ENCODE data around the gene ABHD18.
"Not testable (repeated sequence)": the region's sequence is repeated elsewhere in the genome, so short reads cannot be mapped to it uniquely, and the experiment has no call there.

Gene ABHD18

DNA sequence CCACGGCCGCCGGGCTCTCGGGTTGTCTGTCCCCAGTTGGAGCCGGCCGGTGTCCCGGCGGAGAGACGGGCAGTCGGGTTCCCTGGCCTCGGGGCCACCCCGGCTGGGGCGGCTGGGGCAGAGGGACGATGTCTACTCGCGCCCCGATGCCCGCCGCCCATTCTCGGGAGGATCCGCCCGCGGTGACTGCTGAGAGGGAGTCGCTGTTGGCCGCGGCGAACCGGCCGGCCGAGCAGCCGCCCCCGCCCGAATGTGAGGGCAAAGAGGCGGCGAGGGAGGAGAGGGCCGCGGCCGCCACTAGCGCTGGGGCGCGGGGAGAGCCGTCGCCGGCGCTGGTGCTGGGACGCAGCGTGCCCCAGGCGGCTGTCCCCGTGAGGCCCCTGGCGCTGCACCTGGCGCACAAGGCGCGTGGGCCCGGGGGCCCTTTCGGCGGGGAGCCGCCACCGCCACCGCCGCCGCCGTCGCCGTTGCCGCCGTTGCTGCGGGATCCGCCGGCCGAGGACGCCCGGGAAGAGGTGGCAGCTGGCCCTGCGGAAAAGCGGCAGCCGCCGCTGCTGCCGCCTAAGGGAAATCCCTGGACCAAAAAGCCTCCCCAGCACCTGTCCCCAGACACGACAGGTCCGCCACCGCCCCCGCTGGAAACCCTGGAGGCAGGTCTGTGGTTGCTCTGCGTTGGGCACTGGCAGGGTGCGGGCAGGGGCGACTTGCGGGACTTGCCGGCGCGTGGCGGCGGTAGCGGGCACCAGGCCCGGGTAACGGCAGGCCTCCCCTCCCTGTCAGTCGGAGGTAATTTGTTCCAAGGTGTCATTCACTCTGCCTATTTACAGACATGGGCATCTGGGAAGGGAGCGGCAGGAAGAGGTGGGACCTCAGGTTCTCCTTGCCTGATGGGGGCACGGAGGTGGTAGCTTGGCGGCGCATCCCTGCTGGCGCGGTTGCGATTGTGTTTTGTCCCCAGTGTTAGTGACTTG, 96.6 kb downstream of the ABHD18 start:
- peak overlapping the region; percentile 71 for H3K4me3 ChIP-seq (ENCODE audit: low read depth, low read length)
- TF ChIP-seq, protein P1, sequence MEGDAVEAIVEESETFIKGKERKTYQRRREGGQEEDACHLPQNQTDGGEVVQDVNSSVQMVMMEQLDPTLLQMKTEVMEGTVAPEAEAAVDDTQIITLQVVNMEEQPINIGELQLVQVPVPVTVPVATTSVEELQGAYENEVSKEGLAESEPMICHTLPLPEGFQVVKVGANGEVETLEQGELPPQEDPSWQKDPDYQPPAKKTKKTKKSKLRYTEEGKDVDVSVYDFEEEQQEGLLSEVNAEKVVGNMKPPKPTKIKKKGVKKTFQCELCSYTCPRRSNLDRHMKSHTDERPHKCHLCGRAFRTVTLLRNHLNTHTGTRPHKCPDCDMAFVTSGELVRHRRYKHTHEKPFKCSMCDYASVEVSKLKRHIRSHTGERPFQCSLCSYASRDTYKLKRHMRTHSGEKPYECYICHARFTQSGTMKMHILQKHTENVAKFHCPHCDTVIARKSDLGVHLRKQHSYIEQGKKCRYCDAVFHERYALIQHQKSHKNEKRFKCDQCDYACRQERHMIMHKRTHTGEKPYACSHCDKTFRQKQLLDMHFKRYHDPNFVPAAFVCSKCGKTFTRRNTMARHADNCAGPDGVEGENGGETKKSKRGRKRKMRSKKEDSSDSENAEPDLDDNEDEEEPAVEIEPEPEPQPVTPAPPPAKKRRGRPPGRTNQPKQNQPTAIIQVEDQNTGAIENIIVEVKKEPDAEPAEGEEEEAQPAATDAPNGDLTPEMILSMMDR (IDR thresholded peaks at IDR 0.05; ENCODE audit: borderline replicate concordance, insufficient read depth, low read depth, low read length) = no peak

DNA sequence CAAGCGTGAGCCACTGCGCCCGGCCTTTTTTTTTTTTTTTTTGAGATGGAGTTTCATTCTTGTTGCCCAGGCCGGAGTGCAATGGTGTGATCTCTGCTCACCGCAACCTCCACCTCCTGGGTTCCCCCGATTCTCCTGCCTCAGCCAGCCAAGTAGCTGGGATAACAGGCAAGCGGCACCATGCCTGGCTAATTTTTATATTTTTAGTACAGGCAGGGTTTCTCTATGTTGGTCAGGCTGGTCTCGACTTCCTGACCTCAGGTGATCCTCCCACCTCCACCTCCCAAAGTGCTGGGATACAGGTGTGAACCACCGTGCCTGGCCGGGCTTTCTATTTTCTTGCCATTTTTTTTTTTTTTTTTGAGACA, 101.2 kb downstream of the ABHD18 start:
- H3K4me3 ChIP-seq (ENCODE audit: low read depth, low read length) = not testable (repeated sequence)

DNA sequence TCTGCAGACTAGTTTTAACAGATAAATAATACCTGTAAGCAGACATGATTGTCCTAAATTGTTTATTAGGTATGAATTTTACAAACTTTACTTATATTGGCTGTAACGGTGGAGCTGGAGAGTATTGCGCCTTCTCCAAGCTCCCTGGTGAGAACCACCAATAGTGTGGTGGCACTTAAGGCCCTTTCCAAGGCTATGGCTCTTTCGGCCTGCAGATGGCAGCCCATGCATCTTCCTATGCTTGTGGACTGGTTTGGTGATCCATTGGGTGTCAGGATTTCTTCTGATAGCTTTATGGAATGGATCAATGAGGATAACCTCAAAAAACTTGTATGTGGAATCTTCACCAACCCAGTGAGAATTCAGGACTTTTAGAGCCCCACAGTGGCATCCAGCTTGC, 103.7 kb downstream of the ABHD18 start:
- TF ChIP-seq, protein P1 (IDR thresholded peaks at IDR 0.05; ENCODE audit: borderline replicate concordance, insufficient read depth, low read depth, low read length) = peak; percentile 25; the same call in 1 of the 2 replicates
- H3K4me3 ChIP-seq (ENCODE audit: low read depth, low read length) = no peak overlapping the region

DNA sequence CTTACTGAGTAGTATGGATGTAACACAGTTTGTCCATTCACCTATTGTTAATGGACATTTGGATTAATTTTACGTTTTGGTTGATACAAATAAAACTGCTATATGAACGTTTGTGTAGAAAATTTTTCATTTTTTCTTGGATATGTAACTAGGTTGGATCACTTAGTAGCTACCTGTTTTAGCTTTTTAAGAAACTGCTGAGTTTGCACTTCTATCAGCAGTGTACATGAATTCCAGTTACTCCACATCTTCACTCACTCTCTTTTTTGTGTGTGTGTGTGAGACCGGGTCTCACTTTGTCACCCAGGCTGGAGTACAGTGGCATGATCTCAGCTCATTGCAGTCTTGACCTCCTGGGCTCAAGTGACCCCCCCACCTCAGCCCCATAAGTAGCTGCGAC, 111.3 kb downstream of the ABHD18 start:
- H3K4me3 ChIP-seq (ENCODE audit: low read depth, low read length) = no peak overlapping the region
- TF ChIP-seq, protein P1 (IDR thresholded peaks at IDR 0.05; ENCODE audit: borderline replicate concordance, insufficient read depth, low read depth, low read length) = no peak
